ENCODE measurements around the gene RASGRF2.

Gene RASGRF2

GRCh38 chr5:80955082-80955590, 5.0 kb upstream of the RASGRF2 start:
- TF ChIP-seq CTBP1 (IDR thresholded peaks at IDR 0.05; ENCODE audit: borderline replicate concordance) = no peak
- TF ChIP-seq ZNF384 (IDR thresholded peaks at IDR 0.05) = no peak
- TF ChIP-seq L3MBTL2 (conservative IDR thresholded peaks at IDR 0.05) = no peak
- TF ChIP-seq NFRKB (IDR thresholded peaks at IDR 0.05) = no peak
- TF ChIP-seq HDGF (IDR thresholded peaks at IDR 0.05; ENCODE audit: borderline replicate concordance) = no peak
- TF ChIP-seq SP1 (IDR thresholded peaks at IDR 0.05) = no peak
- TF ChIP-seq SUZ12 (IDR thresholded peaks at IDR 0.05) = no peak
- TF ChIP-seq PKNOX1 (IDR thresholded peaks at IDR 0.05) = no peak
- TF ChIP-seq FOXA1 (IDR thresholded peaks at IDR 0.05) = no peak
- TF ChIP-seq BHLHE40 (IDR thresholded peaks at IDR 0.05; ENCODE audit: borderline replicate concordance) = no peak
- TF ChIP-seq TARDBP (IDR thresholded peaks at IDR 0.05) = no peak
- no peak for TF ChIP-seq LEF1 (IDR thresholded peaks at IDR 0.05; ENCODE audit: borderline replicate concordance)
- TF ChIP-seq ARNT (IDR thresholded peaks at IDR 0.05) = no peak
- TF ChIP-seq FOXM1 (IDR thresholded peaks at IDR 0.05; ENCODE audit: borderline replicate concordance) = no peak
- POLR2A ChIA-PET = no interaction called here
- CTCF ChIA-PET = no interaction called here

GRCh38 chr5:80956272-80956671, 3.9 kb upstream of the RASGRF2 start:
- TF ChIP-seq BHLHE40 (IDR thresholded peaks at IDR 0.05; ENCODE audit: borderline replicate concordance) = no peak
- no peak for TF ChIP-seq FOXK2 (IDR thresholded peaks at IDR 0.05)
- no peak for TF ChIP-seq SP1 (IDR thresholded peaks at IDR 0.05)
- no peak for TF ChIP-seq HDGF (IDR thresholded peaks at IDR 0.05; ENCODE audit: borderline replicate concordance)
- TF ChIP-seq FOXA1 (IDR thresholded peaks at IDR 0.05) = no peak
- no peak for TF ChIP-seq PKNOX1 (IDR thresholded peaks at IDR 0.05)
- TF ChIP-seq TARDBP (IDR thresholded peaks at IDR 0.05) = no peak
- TF ChIP-seq ARNT (IDR thresholded peaks at IDR 0.05) = no peak
- TF ChIP-seq SUZ12 (IDR thresholded peaks at IDR 0.05) = no peak
- no peak for TF ChIP-seq NFRKB (IDR thresholded peaks at IDR 0.05)
- TF ChIP-seq ZNF384 (IDR thresholded peaks at IDR 0.05) = no peak
- no peak for TF ChIP-seq LEF1 (IDR thresholded peaks at IDR 0.05; ENCODE audit: borderline replicate concordance)
- TF ChIP-seq CTBP1 (IDR thresholded peaks at IDR 0.05; ENCODE audit: borderline replicate concordance) = no peak
- no peak for TF ChIP-seq ELF4 (IDR thresholded peaks at IDR 0.05)
- TF ChIP-seq L3MBTL2 (conservative IDR thresholded peaks at IDR 0.05) = no peak
- no peak for TF ChIP-seq FOXM1 (IDR thresholded peaks at IDR 0.05; ENCODE audit: borderline replicate concordance)
- POLR2A ChIA-PET = no interaction called here
- DNase-seq (ENCODE audit: extremely low spot score) = no peak
- CTCF ChIA-PET = no interaction called here

More at GRCh38 chr5:80955082-80955590, 5.0 kb upstream of the RASGRF2 start:
- DNase-seq (ENCODE audit: extremely low spot score) = no peak

- no peak for DNase-seq (ENCODE audit: extremely low spot score)
- ChIA-PET CTCF (interaction anchor here (0.5 to 0.6 kb wide), 2 partner anchors 17 to 1324 kb away, joined by 4 to 5 read pairs; no protein-coding TSS in a partner anchor), POLR2A (interaction anchor here (1.2 kb wide), 1 partner anchor 20 kb away, joined by 3 read pairs; no protein-coding TSS in a partner anchor)
- TF ChIP-seq HDGF (IDR thresholded peaks at IDR 0.05; ENCODE audit: borderline replicate concordance) (no peak), ARNT (IDR thresholded peaks at IDR 0.05) (no peak), NFRKB (IDR thresholded peaks at IDR 0.05) (no peak), CTBP1 (IDR thresholded peaks at IDR 0.05; ENCODE audit: borderline replicate concordance) (no peak), SUZ12 (IDR thresholded peaks at IDR 0.05) (no peak), L3MBTL2 (conservative IDR thresholded peaks at IDR 0.05) (no peak), BHLHE40 (IDR thresholded peaks at IDR 0.05; ENCODE audit: borderline replicate concordance) (no peak)
Measured at GRCh38 chr5:80957031-80957761, 3.0 kb upstream of the RASGRF2 start.

GRCh38 chr5:80958616-80959015, 1.5 kb upstream of the RASGRF2 start:
- POLR2A ChIA-PET = interaction anchor here (1.2 kb wide), 1 partner anchor 22 kb away, joined by 3 read pairs; no protein-coding TSS in a partner anchor
- TF ChIP-seq SP1 (IDR thresholded peaks at IDR 0.05) (no peak), ARNT (IDR thresholded peaks at IDR 0.05) (no peak), NFRKB (IDR thresholded peaks at IDR 0.05) (no peak), ZNF384 (IDR thresholded peaks at IDR 0.05) (no peak), ELF4 (IDR thresholded peaks at IDR 0.05) (no peak), SUZ12 (IDR thresholded peaks at IDR 0.05) (no peak), CTBP1 (IDR thresholded peaks at IDR 0.05; ENCODE audit: borderline replicate concordance) (no peak), FOXK2 (IDR thresholded peaks at IDR 0.05) (no peak), FOXM1 (IDR thresholded peaks at IDR 0.05; ENCODE audit: borderline replicate concordance) (no peak), BHLHE40 (IDR thresholded peaks at IDR 0.05; ENCODE audit: borderline replicate concordance) (no peak), LEF1 (IDR thresholded peaks at IDR 0.05; ENCODE audit: borderline replicate concordance) (no peak), FOXA1 (IDR thresholded peaks at IDR 0.05) (no peak)
- DNase-seq (ENCODE audit: extremely low spot score) = no peak
- CTCF ChIA-PET = no interaction called here

- DNase-seq (ENCODE audit: extremely low spot score) = no peak
- no peak for TF ChIP-seq ELF4 (IDR thresholded peaks at IDR 0.05)
- TF ChIP-seq PKNOX1 (IDR thresholded peaks at IDR 0.05) = no peak
- TF ChIP-seq FOXM1 (IDR thresholded peaks at IDR 0.05; ENCODE audit: borderline replicate concordance) = no peak
- TF ChIP-seq NFRKB (IDR thresholded peaks at IDR 0.05) = no peak
- TF ChIP-seq BHLHE40 (IDR thresholded peaks at IDR 0.05; ENCODE audit: borderline replicate concordance) = no peak
- TF ChIP-seq L3MBTL2 (conservative IDR thresholded peaks at IDR 0.05) = no peak
- TF ChIP-seq LEF1 (IDR thresholded peaks at IDR 0.05; ENCODE audit: borderline replicate concordance) = no peak
- no peak for TF ChIP-seq FOXA1 (IDR thresholded peaks at IDR 0.05)
- TF ChIP-seq SUZ12 (IDR thresholded peaks at IDR 0.05) = no peak
- no peak for TF ChIP-seq ARNT (IDR thresholded peaks at IDR 0.05)
- no peak for TF ChIP-seq ZNF384 (IDR thresholded peaks at IDR 0.05)
- no peak for TF ChIP-seq HDGF (IDR thresholded peaks at IDR 0.05; ENCODE audit: borderline replicate concordance)
- TF ChIP-seq FOXK2 (IDR thresholded peaks at IDR 0.05) = no peak
- no peak for TF ChIP-seq SP1 (IDR thresholded peaks at IDR 0.05)
- no peak for TF ChIP-seq TARDBP (IDR thresholded peaks at IDR 0.05)
- no peak for TF ChIP-seq CTBP1 (IDR thresholded peaks at IDR 0.05; ENCODE audit: borderline replicate concordance)
- POLR2A ChIA-PET = no interaction called here
- CTCF ChIA-PET = no interaction called here
Measured at GRCh38 chr5:80959138-80959537, 1.0 kb upstream of the RASGRF2 start.

Measured in HEK293T (cell line).